ENCODE measurements around the gene LEKR1.
"Not testable (repeated sequence)": the region's sequence is repeated elsewhere in the genome, so short reads cannot be mapped to it uniquely, and the experiment has no call there.

The LEKR1 gene

GRCh38 chr3:156948402-156949210 lies 122.5 kb downstream of the LEKR1 start:
- no peak overlapping the region for H3K4me3 ChIP-seq
- no peak for TF ChIP-seq POLR2AphosphoS5 (IDR thresholded peaks at IDR 0.05; ENCODE audit: borderline replicate concordance, low read depth, low read length)
- TF ChIP-seq FOXP2 (optimal IDR thresholded peaks at IDR 0.05; ENCODE audit: control extremely low read depth, extremely low read length, insufficient read depth): no peak
- no peak for TF ChIP-seq EZH2 (IDR thresholded peaks at IDR 0.05)
- no peak overlapping the region for H3K27ac ChIP-seq
- no peaks in the 10 kb centered on the region for H3K36me3 ChIP-seq (ENCODE audit: insufficient read depth, low read length)
- DNase-seq (ENCODE audit: low read depth, low spot score): no peak
- no peak overlapping the region for H3K9ac ChIP-seq (ENCODE audit: insufficient read length)
- no peaks in the 10 kb centered on the region; the same call in 1 of the 2 replicates for H3K9me3 ChIP-seq (ENCODE audit: low read depth, low read length)

- no peak for DNase-seq (ENCODE audit: low read depth, low spot score)
- H3K36me3 ChIP-seq (ENCODE audit: insufficient read depth, low read length): no peaks in the 10 kb centered on the region
- H3K27ac ChIP-seq: no peak overlapping the region; the same call in 1 of the 2 replicates
- H3K9me3 ChIP-seq (ENCODE audit: low read depth, low read length): no peaks in the 10 kb centered on the region
- TF ChIP-seq FOXP2 (optimal IDR thresholded peaks at IDR 0.05; ENCODE audit: control extremely low read depth, extremely low read length, insufficient read depth) (no peak), EZH2 (IDR thresholded peaks at IDR 0.05) (no peak), POLR2AphosphoS5 (IDR thresholded peaks at IDR 0.05; ENCODE audit: borderline replicate concordance, low read depth, low read length) (no peak)
- no peak overlapping the region for H3K9ac ChIP-seq (ENCODE audit: insufficient read length)
- no peak overlapping the region for H3K4me3 ChIP-seq
Observed at GRCh38 chr3:156952011-156952410, 125.9 kb downstream of the LEKR1 start.

GRCh38 chr3:156957715-156958114 lies 131.6 kb downstream of the LEKR1 start:
- TF ChIP-seq EZH2 (IDR thresholded peaks at IDR 0.05) (no peak), POLR2AphosphoS5 (IDR thresholded peaks at IDR 0.05; ENCODE audit: borderline replicate concordance, low read depth, low read length) (no peak), FOXP2 (optimal IDR thresholded peaks at IDR 0.05; ENCODE audit: control extremely low read depth, extremely low read length, insufficient read depth) (no peak)
- DNase-seq (ENCODE audit: low read depth, low spot score): no peak
- Histone ChIP-seq H3K4me3 (no peak overlapping the region), H3K27ac (no peak overlapping the region), H3K9me3 (ENCODE audit: low read depth, low read length) (no peaks in the 10 kb centered on the region), H3K9ac (ENCODE audit: insufficient read length) (no peak overlapping the region), H3K36me3 (ENCODE audit: insufficient read depth, low read length) (no peaks in the 10 kb centered on the region)

GRCh38 chr3:156963096-156963495 lies 136.9 kb downstream of the LEKR1 start:
- H3K36me3 ChIP-seq (ENCODE audit: insufficient read depth, low read length): no peaks in the 10 kb centered on the region
- H3K9me3 ChIP-seq (ENCODE audit: low read depth, low read length): no peaks in the 10 kb centered on the region
- H3K27ac ChIP-seq: no peak overlapping the region
- no peak for DNase-seq (ENCODE audit: low read depth, low spot score)
- H3K9ac ChIP-seq (ENCODE audit: insufficient read length): no peak overlapping the region
- TF ChIP-seq FOXP2 (optimal IDR thresholded peaks at IDR 0.05; ENCODE audit: control extremely low read depth, extremely low read length, insufficient read depth) (no peak), POLR2AphosphoS5 (IDR thresholded peaks at IDR 0.05; ENCODE audit: borderline replicate concordance, low read depth, low read length) (no peak), EZH2 (IDR thresholded peaks at IDR 0.05) (no peak)
- H3K4me3 ChIP-seq: no peak overlapping the region

- TF ChIP-seq EZH2 (IDR thresholded peaks at IDR 0.05): no peak
- TF ChIP-seq POLR2AphosphoS5 (IDR thresholded peaks at IDR 0.05; ENCODE audit: borderline replicate concordance, low read depth, low read length): no peak
- no peak for TF ChIP-seq FOXP2 (optimal IDR thresholded peaks at IDR 0.05; ENCODE audit: control extremely low read depth, extremely low read length, insufficient read depth)
- no peaks in the 10 kb centered on the region for H3K36me3 ChIP-seq (ENCODE audit: insufficient read depth, low read length)
- DNase-seq (ENCODE audit: low read depth, low spot score): no peak
Observed at GRCh38 chr3:156964577-156964976, 138.4 kb downstream of the LEKR1 start.

GRCh38 chr3:156966349-156966748 lies 140.2 kb downstream of the LEKR1 start:
- H3K4me3 ChIP-seq; H3K36me3 ChIP-seq (ENCODE audit: insufficient read depth, low read length); H3K9me3 ChIP-seq (ENCODE audit: low read depth, low read length); DNase-seq (ENCODE audit: low read depth, low spot score); H3K27ac ChIP-seq; H3K9ac ChIP-seq (ENCODE audit: insufficient read length): not testable (repeated sequence)

More at GRCh38 chr3:156964577-156964976, 138.4 kb downstream of the LEKR1 start:
- Histone ChIP-seq H3K9ac (ENCODE audit: insufficient read length) (no peak overlapping the region), H3K9me3 (ENCODE audit: low read depth, low read length) (no peaks in the 10 kb centered on the region), H3K27ac (no peak overlapping the region), H3K4me3 (no peak overlapping the region)

- H3K9ac ChIP-seq (ENCODE audit: insufficient read length): no peak overlapping the region
Observed at GRCh38 chr3:156973954-156974353, 147.8 kb downstream of the LEKR1 start.

GRCh38 chr3:156974931-156975330 lies 148.8 kb downstream of the LEKR1 start:
- H3K4me3 ChIP-seq: no peak overlapping the region
- TF ChIP-seq EZH2 (IDR thresholded peaks at IDR 0.05) (no peak), FOXP2 (optimal IDR thresholded peaks at IDR 0.05; ENCODE audit: control extremely low read depth, extremely low read length, insufficient read depth) (no peak), POLR2AphosphoS5 (IDR thresholded peaks at IDR 0.05; ENCODE audit: borderline replicate concordance, low read depth, low read length) (no peak)
- DNase-seq (ENCODE audit: low read depth, low spot score): no peak
- H3K36me3 ChIP-seq (ENCODE audit: insufficient read depth, low read length): no peaks in the 10 kb centered on the region
- no peak overlapping the region for H3K9ac ChIP-seq (ENCODE audit: insufficient read length)
- H3K27ac ChIP-seq: 0 out of 2 replicates have a peak overlapping the region, but pooled peaks have one; percentile 22
- no peaks in the 10 kb centered on the region for H3K9me3 ChIP-seq (ENCODE audit: low read depth, low read length)

More at GRCh38 chr3:156973954-156974353, 147.8 kb downstream of the LEKR1 start:
- no peak for TF ChIP-seq EZH2 (IDR thresholded peaks at IDR 0.05)
- TF ChIP-seq FOXP2 (optimal IDR thresholded peaks at IDR 0.05; ENCODE audit: control extremely low read depth, extremely low read length, insufficient read depth): no peak
- TF ChIP-seq POLR2AphosphoS5 (IDR thresholded peaks at IDR 0.05; ENCODE audit: borderline replicate concordance, low read depth, low read length): no peak
- no peaks in the 10 kb centered on the region for H3K9me3 ChIP-seq (ENCODE audit: low read depth, low read length)
- H3K4me3 ChIP-seq: no peak overlapping the region
- no peak for DNase-seq (ENCODE audit: low read depth, low spot score)
- H3K27ac ChIP-seq: no peak overlapping the region
- no peaks in the 10 kb centered on the region for H3K36me3 ChIP-seq (ENCODE audit: insufficient read depth, low read length)

- Histone ChIP-seq H3K4me3 (no peak overlapping the region), H3K9me3 (ENCODE audit: low read depth, low read length) (no peaks in the 10 kb centered on the region), H3K36me3 (ENCODE audit: insufficient read depth, low read length) (no peaks in the 10 kb centered on the region), H3K9ac (ENCODE audit: insufficient read length) (no peak overlapping the region), H3K27ac (no peak overlapping the region)
- TF ChIP-seq FOXP2 (optimal IDR thresholded peaks at IDR 0.05; ENCODE audit: control extremely low read depth, extremely low read length, insufficient read depth) (no peak), POLR2AphosphoS5 (IDR thresholded peaks at IDR 0.05; ENCODE audit: borderline replicate concordance, low read depth, low read length) (no peak), EZH2 (IDR thresholded peaks at IDR 0.05) (no peak)
- DNase-seq (ENCODE audit: low read depth, low spot score): no peak
Observed at GRCh38 chr3:156975721-156976120, 149.6 kb downstream of the LEKR1 start.

Data from SK-N-MC (cell line).